ENCODE results near the gene TMEM108.

The TMEM108 gene

DNA sequence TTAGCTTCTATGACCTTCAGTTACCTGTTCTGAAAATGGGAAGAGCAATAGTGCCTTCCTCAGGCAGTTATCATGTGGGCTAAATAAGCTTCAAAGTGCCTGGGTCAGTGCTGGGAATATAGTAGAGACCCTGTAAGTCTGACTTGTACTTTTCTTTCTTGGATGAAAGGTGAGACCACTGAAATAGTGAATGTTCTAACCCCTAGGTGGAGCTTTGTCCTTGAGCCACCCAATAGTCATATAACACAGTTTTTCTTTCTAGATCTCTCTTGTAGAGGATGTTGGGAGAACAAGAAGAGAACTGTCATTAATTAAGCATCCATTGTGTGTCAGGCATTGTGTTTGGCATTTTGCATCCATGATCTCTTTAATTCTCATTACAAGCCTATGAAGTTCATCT is 348.7 kb downstream of the TMEM108 start:
- no peak for DNase-seq (ENCODE audit: low spot score)

DNA sequence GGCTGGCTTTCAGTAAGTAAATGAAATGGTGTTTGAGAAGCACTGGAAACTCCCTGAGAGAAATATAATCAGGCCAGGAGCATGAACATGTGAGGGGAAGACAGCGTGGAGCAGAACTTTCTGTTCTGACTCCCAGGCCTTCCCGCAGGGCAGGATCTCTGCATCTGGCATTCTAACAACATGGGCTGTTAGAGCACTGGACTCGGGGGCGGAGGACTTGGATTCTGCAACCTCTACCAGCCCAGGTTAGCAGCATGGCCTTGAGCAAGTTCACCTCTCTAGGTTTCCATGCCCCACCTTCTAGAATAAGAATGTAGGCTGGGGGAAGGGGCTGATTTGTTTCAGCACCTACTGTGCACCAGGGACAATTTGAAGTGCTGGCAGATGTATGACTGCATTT is 349.1 kb downstream of the TMEM108 start:
- DNase-seq (ENCODE audit: low spot score) = no peak

DNA sequence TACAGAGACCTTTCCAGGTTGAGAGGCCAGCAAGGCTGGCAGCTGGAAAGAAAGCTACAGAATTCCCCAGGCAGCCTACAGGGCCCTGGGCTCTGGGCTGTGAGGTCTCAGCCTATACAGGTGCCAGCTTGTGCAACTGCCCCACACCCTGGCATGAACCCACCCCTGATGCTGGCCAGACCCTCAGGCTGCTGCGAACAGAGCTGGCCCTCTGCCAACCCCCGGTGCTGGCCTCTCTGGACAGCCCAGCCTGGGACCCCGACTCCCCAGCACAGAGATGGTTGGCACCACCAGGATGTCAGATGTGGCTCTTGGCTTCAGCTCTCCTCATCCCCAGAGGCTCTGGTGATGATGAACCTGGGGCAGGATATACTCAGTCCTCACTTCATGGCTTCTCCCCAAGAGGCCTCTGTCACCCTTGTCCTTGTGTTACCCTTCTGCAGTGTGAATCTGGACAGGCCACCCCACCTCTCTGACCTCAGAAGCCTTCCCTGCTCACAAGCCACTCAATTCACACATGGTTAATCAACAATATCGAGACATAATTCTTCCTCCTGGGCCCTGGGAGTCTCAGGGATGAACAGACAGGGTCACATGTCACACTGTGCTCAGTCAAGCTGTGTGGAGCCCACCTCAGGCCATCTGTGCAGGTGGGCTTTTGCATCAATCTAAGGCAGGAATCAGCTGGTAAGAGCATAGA is 350.7 kb downstream of the TMEM108 start:
- no peak for DNase-seq (ENCODE audit: low spot score)

DNA sequence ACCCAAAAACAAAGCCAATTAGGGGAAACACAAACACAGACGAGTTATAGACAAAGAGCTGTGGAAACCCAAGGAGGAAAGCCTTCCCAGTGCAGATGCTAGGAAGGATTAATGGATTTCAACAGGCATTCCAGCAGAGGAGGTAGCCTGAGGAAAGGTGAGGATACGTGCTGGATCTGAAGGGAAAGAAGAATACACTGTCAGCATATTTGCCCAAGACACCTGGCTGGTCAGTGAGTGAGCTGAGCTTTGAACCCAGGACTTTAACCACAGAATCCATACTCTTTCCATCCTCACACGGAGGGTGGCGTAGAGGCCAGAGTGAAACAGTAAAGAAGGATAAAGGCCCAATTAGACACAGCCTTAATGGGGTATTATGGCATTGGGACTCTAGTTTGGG is 352.5 kb downstream of the TMEM108 start:
- DNase-seq (ENCODE audit: low spot score) = no peak

DNA sequence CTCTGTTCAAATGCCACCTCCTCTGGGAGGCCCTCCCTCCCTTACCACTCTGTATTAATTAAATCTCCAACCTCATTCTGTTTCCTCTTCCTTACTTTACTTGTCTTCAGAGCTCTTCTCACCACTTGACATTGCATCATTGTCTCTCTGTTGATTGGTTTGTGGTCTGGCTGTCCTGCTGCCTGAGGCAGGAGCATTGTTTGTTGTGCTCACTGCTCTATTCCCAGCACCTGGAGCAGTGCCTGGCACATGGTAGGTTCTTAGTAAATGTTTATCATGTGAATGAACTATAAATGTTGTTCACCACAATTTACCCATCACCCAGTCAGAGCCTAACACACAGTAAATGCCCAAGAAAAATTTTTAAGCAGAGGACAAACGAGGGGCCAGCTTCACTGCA is 355.0 kb downstream of the TMEM108 start:
- no peak for DNase-seq (ENCODE audit: low spot score)

DNA sequence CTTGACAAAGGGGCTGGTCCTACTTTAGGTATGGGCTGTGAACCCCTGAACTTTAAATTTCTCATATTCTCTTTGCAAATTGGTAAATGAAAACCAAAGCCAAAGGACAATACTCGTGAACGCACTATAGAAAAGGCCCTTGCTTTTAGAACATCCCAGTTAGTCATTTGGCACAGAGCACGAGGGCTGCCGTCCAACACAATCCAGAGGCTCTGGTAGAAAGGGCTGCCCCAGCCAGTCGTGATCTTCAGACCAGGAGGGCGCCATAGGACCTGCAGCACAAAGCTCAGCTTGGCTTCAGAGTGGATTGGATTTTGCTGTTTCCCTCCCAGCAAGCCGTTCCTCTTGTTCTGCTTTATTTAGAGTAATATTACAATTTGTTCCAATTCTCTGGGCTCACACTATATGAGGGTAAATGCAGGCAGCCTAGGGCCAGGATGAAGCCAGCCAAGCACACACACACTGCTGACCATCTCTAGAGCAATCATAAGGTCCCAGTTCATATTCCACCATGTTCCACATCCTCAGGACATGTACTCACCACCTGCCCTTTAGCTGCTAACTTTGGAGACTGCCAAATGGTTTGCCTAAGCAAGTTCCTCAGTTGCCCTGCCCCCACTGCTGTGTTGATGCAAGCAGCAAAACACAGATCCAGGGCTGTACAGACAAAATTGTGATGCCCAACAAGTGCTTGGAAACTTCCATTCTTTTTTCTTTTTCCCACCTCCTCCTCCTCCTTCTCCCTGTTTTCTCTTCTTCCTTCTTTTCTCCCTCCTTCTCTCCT is 355.7 kb downstream of the TMEM108 start:
- DNase-seq (ENCODE audit: low spot score) = no peak

DNA sequence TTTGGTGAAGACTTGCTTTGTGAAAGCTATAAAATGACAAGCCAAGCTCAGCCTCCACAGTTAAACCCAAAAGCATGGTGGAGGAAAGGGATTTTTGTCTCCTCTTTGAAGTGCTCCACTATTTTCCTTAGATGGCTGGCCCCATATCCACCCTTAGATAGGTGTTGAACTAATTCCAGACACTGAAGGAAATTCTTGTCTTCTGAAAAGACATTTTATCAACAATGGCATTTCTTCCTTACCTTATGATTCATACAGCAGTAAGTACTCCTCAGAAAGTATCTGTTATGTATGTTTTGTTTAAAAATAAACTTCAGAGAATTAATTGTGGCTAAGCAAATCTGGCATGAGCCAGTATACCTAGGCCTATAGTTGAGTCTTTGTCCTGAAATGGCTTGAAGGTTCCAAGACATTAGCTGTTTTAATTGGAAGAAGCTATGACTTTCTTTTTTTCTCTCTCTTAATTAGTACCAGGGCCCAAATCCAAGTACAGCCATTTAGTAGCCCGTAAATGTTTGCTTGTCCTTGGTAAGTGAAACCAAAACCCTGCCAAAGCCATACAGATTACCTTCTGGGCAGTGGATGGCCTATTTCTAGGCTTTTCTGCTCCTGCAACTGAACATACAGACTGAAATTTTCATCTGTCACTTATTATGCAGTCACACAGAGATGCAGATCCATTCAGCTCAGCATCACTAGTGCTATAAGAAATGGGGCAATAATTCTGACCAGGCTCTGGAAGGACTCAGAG is 356.5 kb downstream of the TMEM108 start:
- no peak for DNase-seq (ENCODE audit: low spot score)

DNA sequence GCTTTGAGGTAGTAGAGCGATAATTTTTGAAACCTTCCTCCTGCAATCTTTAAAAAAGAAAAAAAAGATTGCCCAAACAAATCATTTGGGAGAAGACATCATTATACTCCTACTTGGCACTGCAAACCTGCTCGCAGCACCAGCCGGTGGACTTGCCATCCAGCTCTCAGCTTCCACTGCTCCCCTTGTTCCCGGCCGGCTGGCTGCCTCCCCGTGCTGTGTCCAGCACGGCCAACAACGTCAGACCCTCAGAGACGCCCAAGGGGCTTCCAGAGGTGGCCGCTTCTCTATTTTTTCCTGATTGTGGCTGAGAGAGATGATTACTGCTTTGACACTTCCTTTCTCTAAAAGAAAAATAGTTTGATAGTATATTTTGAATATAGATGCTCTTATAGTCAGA is 358.7 kb downstream of the TMEM108 start:
- DNase-seq (ENCODE audit: low spot score) = no peak

DNA sequence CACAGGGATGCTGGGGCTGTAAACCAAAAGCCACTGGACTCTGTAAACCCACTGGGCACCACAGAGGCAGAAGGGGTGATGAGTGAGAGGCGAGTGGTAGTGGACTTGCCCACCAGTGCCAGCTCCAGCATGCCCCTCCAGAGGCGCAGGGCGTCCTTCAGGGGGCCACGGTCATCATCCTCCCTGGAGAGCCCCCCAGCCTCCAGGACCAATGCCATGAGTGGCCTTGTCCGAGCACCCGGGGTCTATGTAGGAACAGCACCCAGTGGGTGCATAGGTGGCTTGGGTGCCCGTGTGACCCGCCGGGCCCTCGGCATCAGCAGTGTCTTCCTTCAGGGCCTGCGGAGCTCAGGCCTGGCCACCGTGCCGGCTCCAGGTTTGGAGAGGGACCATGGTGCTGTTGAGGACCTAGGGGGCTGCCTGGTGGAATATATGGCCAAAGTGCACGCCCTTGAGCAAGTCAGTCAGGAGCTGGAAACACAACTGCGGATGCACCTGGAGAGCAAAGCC is 361.9 kb downstream of the TMEM108 start, which contains the start of gene BFSP2:
Gene BFSP2 (plus strand): TSS at position 51 of the 510 bp plus-strand sequence. CDS start 28 bp downstream, at position 79.
- no peak for DNase-seq (ENCODE audit: low spot score)

DNA sequence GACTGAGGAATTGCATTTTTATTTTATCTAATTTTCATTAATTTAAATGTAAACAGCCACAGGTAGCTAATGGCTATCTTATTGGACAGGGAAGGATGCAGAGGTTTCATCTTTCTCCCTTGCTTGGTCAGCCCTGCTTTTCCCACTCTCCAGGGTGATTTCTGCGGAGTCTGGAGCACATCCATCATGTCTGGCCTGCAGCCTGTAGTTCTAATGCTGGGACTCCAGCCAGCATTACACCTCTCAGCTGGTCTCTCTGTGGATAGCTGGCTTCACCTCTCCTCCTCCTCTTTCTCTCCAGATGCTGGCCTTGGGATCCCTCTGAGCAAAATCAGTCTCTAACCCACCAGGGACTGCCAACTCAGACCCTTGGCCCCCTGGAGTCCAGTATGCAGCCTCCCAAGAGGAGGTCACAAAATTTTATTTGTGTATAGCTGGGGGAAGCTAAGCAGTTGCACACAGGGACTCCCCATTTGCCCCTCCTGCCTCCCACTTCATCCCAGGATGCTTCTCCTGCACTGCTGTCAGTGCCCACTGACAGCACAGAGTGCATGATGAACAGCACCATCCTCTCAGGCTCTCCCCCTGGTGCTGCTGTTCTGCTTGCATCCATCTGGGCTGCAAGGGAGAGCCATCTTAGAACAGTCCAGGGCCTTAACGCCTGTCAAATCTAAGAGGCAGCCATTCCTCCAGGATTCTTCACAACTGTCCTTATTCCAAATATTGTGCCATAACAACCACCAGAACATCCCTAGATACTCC is 363.4 kb downstream of the TMEM108 start:
- DNase-seq (ENCODE audit: low spot score) = no peak

DNA sequence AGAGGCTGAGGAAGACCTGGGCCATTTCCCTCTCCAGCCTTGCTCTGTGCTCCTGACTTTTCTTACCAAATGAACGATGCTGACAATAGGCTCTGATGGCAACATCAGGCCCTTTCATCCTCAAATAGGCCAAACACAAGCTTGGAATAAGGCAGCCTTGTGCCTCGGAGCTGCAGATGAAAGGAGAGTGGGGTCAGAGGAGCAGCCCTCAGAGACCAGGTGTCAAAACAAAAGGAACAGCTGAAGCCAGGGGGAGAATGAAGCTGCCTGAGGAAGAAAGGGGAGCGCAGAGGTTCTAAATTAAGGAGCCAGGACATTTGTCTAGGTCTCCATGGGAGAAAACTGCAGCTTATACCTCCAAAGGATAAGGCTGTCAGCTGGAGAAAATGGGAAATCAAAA is 366.7 kb downstream of the TMEM108 start:
- no peak for DNase-seq (ENCODE audit: low spot score)

DNA sequence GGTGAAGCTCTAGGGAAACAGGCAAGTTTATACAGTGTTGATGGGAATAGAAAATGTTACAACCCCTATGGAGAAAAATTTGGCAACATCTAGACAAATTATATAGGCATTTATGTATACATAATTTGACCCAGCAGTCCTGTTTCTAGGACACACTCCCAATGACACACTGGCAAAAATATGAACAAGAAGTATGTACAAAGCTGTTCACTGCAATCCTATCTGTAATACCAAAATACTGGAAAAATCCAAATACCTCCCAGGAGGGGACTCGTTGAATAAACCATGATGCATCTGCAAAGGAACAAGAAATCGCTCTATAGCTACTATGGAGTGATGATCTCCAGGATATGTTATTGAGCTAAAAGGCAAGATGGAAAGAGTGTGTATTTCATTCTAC is 370.2 kb downstream of the TMEM108 start:
- DNase-seq (ENCODE audit: low spot score) = no peak

DNA sequence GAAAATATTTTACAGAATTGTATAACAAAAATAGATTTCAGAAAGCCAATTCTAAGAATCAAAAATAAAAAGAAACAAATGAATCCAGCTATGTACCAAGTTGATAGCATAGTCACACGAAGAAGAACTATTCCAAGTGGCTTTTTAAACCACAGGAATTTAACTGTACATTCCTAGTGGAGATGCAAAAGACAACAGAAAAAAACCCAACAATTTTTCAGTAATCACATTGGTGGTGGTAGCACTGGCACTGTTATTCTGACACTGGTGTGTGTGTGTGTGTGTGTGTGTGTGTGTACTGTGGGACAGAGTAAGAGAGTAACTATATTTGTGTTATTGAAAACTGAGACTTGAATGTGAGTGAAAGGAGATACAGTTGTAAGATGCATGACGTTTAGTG is 370.8 kb downstream of the TMEM108 start:
- DNase-seq (ENCODE audit: low spot score) = no peak

DNA sequence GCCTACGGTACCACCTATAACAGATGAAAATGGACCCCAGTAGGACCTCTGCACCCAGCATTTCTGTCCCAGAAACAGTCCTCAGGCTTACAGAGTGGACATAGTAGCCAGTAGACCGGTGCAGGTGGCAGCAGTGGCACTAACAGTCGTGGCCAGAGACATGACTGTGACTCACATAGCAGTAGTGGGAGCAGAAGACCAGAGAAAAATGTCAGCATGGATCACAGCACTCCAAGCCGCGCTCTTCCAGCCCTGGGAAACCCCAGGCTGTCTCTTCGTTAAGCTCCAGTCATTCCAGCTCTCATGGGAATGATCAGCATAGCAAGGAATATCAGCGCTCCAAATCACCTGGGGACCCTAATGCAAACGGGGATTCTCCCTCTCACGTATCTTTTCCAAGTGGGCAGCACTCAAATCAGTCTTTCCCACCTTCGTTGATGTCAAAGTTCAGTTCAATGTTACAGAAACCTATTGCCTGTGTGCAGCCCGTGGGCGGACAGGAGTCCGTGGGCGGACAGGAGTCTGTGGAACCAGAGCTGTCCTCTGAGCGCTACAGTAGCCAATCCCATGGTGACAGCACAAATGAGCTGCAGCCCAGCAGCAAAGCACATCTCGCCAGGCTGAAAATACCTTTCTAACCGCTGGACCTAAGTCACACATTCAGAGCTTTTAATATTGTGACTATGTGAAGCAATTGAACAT is 372.2 kb downstream of the TMEM108 start:
- no peak for DNase-seq (ENCODE audit: low spot score)

DNA sequence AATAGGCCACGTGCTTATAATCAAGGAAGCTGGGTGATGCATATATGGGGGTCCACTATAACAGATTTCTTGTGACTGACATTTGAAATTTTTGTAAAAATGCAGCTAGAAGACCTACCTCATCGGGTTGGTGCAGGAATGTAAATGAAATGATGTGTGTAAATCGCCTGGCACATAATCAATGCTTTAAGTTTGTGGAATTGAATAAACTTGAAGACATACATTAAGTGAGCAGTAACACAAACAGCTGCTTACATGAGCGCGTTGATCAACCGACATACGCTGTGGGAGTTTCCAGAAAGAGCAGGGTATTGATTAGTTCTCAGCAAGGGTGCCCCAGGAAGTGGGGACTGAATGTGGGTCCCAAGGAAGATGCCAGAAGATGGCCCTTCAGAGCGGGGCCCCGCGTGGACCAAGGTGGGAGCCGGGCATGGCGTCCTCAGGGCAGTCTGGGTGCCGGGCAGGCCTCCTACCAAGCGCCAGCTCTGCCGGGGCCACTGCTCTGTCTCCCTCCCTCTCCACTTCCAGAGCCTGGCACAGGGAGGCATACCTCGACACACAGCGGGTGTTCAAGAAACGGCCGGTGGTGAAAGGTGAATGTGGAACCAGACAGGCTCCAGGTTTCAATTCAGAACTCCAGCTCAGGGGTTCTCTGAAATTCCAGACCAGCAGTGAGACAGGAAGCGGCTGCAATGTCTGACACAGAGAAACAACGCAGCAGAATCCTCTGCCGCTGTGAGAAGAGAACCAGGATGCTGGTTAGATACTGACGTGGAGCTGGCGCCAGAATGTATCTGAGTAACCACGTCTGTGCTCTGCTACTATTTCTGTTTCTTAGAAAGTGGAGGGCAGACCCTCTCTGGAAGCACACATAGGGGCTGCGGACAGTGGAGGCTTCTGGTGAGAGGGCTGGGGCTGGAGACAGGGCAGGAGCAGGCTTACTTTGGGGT is 374.3 kb downstream of the TMEM108 start:
- DNase-seq (ENCODE audit: low spot score) = no peak

DNA sequence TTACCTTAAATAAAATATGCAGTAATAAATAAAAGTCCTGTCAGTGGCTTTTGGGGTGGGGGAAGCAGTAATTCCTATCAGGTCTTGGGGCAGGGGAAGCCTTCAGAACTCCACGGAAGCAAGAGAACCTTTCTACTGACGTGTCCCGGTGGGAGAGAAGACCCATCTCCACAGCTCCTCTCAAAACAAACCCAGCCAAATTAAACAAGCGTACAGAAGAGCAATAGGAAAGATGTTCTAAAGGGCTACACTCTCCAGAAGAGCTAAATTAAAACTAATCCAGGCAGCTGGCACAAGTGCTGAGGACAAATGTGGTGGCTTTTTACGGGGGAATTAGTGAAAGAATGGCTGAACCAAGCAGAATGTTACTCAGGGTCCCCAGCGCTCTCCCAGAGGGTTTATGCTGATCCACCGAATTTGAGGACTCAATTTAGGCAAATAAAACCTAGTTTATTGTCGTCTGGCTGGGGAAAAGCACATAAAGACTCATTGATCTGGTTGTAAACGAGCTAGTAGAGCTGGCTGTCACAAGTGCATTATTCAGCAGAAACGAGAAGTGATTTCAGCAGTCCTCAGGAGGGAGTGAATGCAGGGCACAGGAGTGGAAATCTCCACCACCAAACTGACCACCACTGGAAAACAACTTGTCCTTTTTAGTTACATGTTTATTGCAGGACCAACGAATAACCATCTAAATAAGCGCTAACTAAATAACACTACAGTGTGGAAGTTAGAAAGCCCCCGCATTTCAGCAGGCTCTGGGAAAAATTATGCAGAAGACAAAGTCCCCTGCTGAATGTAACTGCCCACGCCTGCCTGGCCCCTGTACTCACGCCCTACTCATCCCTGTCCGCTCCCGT is 375.2 kb downstream of the TMEM108 start:
- DNase-seq (ENCODE audit: low spot score) = no peak

DNA sequence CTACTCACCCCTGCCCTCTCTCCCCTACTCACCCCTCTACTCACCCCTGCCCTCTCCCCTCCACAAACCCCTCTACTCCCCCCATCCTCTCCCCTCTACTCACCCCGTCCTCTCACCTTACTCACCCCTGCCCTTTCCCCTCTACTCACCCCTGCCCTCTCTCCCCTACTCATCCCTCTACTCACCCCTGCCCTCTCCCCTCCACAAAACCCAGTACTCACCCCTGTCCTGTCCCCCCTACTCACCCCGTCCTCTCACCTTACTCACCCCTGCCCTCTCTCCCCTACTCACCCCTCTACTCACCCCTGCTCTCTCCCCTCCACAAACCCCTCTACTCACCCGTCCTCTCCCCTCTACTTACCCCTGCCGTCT is 375.8 kb downstream of the TMEM108 start:
- DNase-seq (ENCODE audit: low spot score) = no peak

DNA sequence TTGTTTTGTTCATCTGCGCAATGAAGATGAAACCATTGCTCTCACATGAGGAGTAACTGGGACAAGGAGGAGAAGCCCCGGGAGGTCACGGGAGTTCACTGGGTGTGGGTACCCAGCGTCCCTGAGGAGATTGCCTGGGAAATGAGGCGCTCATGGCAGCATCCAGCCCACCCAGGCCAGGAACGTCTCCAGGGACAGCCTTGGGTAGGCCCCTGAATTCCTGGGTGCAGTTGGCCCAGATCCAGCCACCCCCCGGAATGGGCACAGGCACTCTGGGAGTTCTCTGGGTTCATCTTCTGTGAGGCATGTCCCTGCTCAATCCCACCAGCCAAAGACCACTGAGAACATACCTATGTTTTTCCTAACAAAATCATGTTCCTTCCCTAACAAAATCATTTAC is 380.2 kb downstream of the TMEM108 start:
- DNase-seq (ENCODE audit: low spot score) = no peak
